Activated T-helper 17 cell treated with anti-CD3 and anti-CD28 coated beads, Interleukin-2, amount 50 U/mL, for 72 hours (primary cell): Measurements from ENCODE around the gene IST1. TPM values are rescaled to one million over a fixed set of nuclear protein-coding genes. Genes with fewer than 3 reads are reported as not detected.

Experiments used
- ATAC-seq: fragments of 150-1000 bp; cut with Tn5 transposase; replicated peaks from 2 replicates; pipeline ENCODE4 v1.10.0; 2021; ENCODE audit warnings: mild to moderate bottlenecking, moderate library complexity
- H3K27ac Mint-ChIP-seq: one replicate; pipeline ENCODE4 v1.8.0; 2022; ENCODE audit warnings: mixed read lengths
- H3K27me3 Mint-ChIP-seq: one replicate; pipeline ENCODE4 v1.8.0; 2022; ENCODE audit warnings: mixed read lengths
- H3K36me3 Mint-ChIP-seq: one replicate; pipeline ENCODE4 v1.8.0; 2022; ENCODE audit warnings: low read depth, mild to moderate bottlenecking, mixed read lengths
- H3K4me1 Mint-ChIP-seq: one replicate; pipeline ENCODE4 v1.8.0; 2022; ENCODE audit warnings: mixed read lengths
- H3K4me3 Mint-ChIP-seq: one replicate; pipeline ENCODE4 v1.8.0; 2022; ENCODE audit warnings: mild to moderate bottlenecking, mixed read lengths
- H3K9me3 Mint-ChIP-seq: one replicate; pipeline ENCODE4 v1.8.0; 2022; ENCODE audit warnings: mixed read lengths
- total RNA-seq, 2 donors: library from RNA; stranded (reverse); gene quantifications; one replicate each; pipeline ENCODE4 v1.2.3, GENCODE V29; 2022

The IST1 gene
- total RNA-seq, 2 donors from 2014 or later, result 159 to 217 TPM

- no peak overlapping the region for H3K27ac Mint-ChIP-seq
Measured at GRCh38 chr16:71974068-71974818, 78.9 kb downstream of the IST1 start.

More at GRCh38 chr16:71974068-71974818, 78.9 kb downstream of the IST1 start:
- no peaks in the 10 kb centered on the region for H3K4me1 Mint-ChIP-seq
- no peaks in the 10 kb centered on the region for H3K27me3 Mint-ChIP-seq
- no peaks in the 10 kb centered on the region for H3K9me3 Mint-ChIP-seq
- no peaks in the 10 kb centered on the region for H3K36me3 Mint-ChIP-seq
- no peak overlapping the region for H3K4me3 Mint-ChIP-seq
- no peak for ATAC-seq

Other genes with a start within 250 kb of the IST1 start
- 1 to 10 TPM; 8.7 to 9.4 TPM for gene PHLPP2, start 170.8 kb upstream of the IST1 start, total RNA-seq
- gene AP1G1, start 86.7 kb upstream of the IST1 start, total RNA-seq, result 10 to 100 TPM; 81.7 to 88.7 TPM
- gene ATXN1L, start 49.6 kb upstream of the IST1 start, total RNA-seq, result 10 to 100 TPM; 18.2 to 27.3 TPM
- 10 to 100 TPM in 1 of 2 donors, 1 to 10 TPM in 1; 6.3 to 12.2 TPM for gene ZNF821, start 11.3 kb upstream of the IST1 start, total RNA-seq
- under 1 TPM; 0.05 to 0.09 TPM for gene PKD1L3, start 104.9 kb downstream of the IST1 start, total RNA-seq
- gene DHODH, start 113.2 kb downstream of the IST1 start, total RNA-seq, result 10 to 100 TPM; 14.9 to 22.1 TPM
- not detected for gene HP, start 159.0 kb downstream of the IST1 start, total RNA-seq
- not detected for gene HPR, start 167.7 kb downstream of the IST1 start, total RNA-seq
- 10 to 100 TPM; 17.9 to 18.9 TPM for gene TXNL4B, start 198.1 kb downstream of the IST1 start, total RNA-seq
- gene DHX38, start 198.3 kb downstream of the IST1 start, total RNA-seq, result 10 to 100 TPM; 96.7 to 99.2 TPM